Karpas-422 (cell line): ENCODE results near the gene ZFR2. TPM values are rescaled to one million over a fixed set of nuclear protein-coding genes. Genes with fewer than 3 reads are reported as not detected.
A peak's percentile ranks its signal among the peaks of the same experiment; 100 is the strongest.

Experiments
- DNase-seq: peaks from one replicate; pipeline ENCODE4 v3.0.0-alpha.2; 2015
- H2AFZ ChIP-seq: fragments of 200-600 bp; sonication (generic); 2 replicates; pipeline ENCODE4 v1.6.1; 2014; ENCODE audit warnings: antibody characterized with exemption, low read length, mixed read lengths
- H3K27ac ChIP-seq: fragments of 200-600 bp; sonication (generic); 2 replicates; pipeline ENCODE4 v1.5.1; 2014; ENCODE audit warnings: mild to moderate bottlenecking, low read length, moderate library complexity
- H3K27me3 ChIP-seq: fragments of 200-600 bp; sonication (generic); 2 replicates; pipeline ENCODE4 v1.6.1; 2014; ENCODE audit warnings: low read length, mixed read lengths
- H3K36me3 ChIP-seq: fragments of 200-600 bp; sonication (generic); 2 replicates; pipeline ENCODE4 v1.6.1; 2014; ENCODE audit warnings: low read length, mixed read lengths; ENCODE audit not compliant: insufficient read depth
- H3K4me1 ChIP-seq: fragments of 200-600 bp; sonication (generic); 2 replicates; pipeline ENCODE4 v1.6.1; 2014; ENCODE audit warnings: mild to moderate bottlenecking, low read length, mixed read lengths
- H3K4me2 ChIP-seq: fragments of 200-600 bp; sonication (generic); 2 replicates; pipeline ENCODE4 v1.6.1; 2014; ENCODE audit warnings: low read length, low read depth, mild to moderate bottlenecking; ENCODE audit not compliant: poor library complexity, severe bottlenecking
- H3K4me3 ChIP-seq: fragments of 200-600 bp; sonication (generic); 2 replicates; pipeline ENCODE4 v1.5.1; 2014; ENCODE audit warnings: mild to moderate bottlenecking, antibody characterized with exemption, low read length, mixed read lengths
- H3K79me2 ChIP-seq: fragments of 200-600 bp; sonication (generic); 2 replicates; pipeline ENCODE4 v1.6.1; 2014; ENCODE audit warnings: mild to moderate bottlenecking, low read length, mixed read lengths
- H3K9ac ChIP-seq: fragments of 200-600 bp; sonication (generic); 2 replicates; pipeline ENCODE4 v1.6.0; 2014; ENCODE audit warnings: low read length
- H3K9me2 ChIP-seq: fragments of 200-600 bp; sonication (generic), shearing (Covaris generic); replicated peaks from 2 replicates; pipeline ENCODE4 v1.6.0; 2014; ENCODE audit warnings: mild to moderate bottlenecking, low read length, moderate library complexity; ENCODE audit not compliant: insufficient read depth
- H3K9me3 ChIP-seq: fragments of 300-700, 200-600 bp; sonication (generic); 2 replicates; pipeline ENCODE4 v1.6.1; 2014; ENCODE audit warnings: low read length, mixed read lengths
- H4K20me1 ChIP-seq: fragments of 200-600 bp; sonication (generic); 2 replicates; pipeline ENCODE4 v1.6.1; 2014; ENCODE audit warnings: mild to moderate bottlenecking, antibody characterized with exemption, low read length, low read depth; ENCODE audit not compliant: insufficient read depth
- total RNA-seq: library from RNA; depleted of rRNA; stranded (reverse); fragments of >200 nt; shearing (Covaris generic); gene quantifications from 2 replicates; pipeline ENCODE4 v1.2.3, GENCODE V29; 2014; ENCODE audit warnings: low replicate concordance

Gene ZFR2
- total RNA-seq, 1 experiment from 2014 or later = not detected

DNA sequence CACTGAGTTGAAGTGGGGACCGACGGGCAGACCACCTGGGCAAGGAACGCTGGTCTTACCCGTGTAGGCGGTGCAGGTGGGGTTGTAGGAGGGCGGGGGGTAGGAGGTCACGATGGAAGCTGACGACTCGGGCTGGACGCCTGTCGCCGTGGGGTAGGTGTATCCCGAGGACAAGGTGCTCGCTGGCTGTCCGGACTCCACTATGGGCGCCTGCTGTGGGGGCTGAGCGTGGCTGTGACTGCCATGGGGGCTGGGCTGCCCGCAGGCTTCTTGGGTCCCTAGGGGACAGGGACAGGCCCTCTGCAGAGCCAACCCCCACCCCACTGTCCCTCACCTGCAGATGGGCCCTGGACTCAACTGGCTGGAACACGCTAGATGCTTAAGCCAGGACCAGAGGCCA is 37.2 kb downstream of the ZFR2 start:
- no peak for DNase-seq
- Histone ChIP-seq H3K9ac (no peak overlapping the region), H3K9me3 (no peaks in the 10 kb centered on the region)

DNA sequence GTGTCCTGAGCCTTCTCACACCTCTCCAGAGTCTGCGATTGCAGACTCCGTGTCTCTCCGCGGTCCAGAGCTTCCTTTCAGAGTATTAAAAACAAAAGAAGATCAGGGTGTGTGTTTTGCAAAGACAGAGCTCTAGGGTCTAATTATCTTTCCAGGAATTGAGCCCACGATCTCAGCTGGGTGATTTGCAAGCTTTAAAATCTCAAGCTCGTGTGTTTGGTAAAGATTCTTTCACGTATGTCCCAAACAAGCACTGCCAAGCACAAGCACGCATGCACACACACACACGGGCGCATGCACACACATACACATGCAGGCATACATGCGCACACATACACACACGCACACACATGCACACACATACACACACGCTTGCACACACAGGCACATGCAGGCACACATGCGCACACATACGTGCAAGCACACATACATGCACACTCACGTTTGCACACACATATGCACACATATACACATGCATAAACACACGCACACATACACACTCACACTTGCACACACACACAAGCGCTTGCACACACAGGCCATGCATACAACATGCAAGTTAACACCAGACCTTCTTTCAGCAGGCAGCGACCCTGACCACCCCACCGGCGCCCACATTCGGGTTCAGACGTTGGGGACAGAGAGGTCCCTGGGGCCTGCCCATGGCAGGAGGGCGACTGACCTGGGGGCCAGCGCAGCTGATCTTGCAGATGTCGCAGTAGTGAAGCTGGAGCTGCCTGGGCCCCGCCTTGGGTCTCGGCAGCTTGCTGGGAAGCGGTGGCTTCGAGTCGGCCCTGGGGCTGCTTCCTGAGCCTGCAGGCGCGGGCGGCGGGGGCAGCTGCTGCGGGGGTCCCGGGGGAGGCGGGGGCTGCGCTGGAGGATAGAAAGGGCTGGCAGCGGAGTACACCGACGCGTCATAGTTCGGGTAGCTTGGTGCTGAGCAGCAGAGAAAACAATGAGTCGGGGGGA is 37.9 kb downstream of the ZFR2 start:
- DNase-seq = no peak
- Histone ChIP-seq H3K27ac (no peak overlapping the region), H3K36me3 (no peaks in the 10 kb centered on the region), H3K79me2 (no peaks in the 10 kb centered on the region), H3K4me3 (no peak overlapping the region), H3K27me3 (no peaks in the 10 kb centered on the region), H4K20me1 (no peaks in the 10 kb centered on the region), H3K4me1 (no peaks in the 10 kb centered on the region), H3K9me3 (no peaks in the 10 kb centered on the region), H3K4me2 (no peak overlapping the region), H3K9ac (no peak overlapping the region), H3K9me2 (no peaks in the 10 kb centered on the region), H2AFZ (no peak overlapping the region)

More for the DNA sequence above, 37.2 kb downstream of the ZFR2 start:
- no peaks in the 10 kb centered on the region for H3K9me2 ChIP-seq
- H3K27me3 ChIP-seq = no peaks in the 10 kb centered on the region
- H3K36me3 ChIP-seq = no peaks in the 10 kb centered on the region
- H3K4me3 ChIP-seq = no peak overlapping the region
- no peaks in the 10 kb centered on the region for H3K4me1 ChIP-seq
- no peak overlapping the region for H2AFZ ChIP-seq
- no peaks in the 10 kb centered on the region for H3K79me2 ChIP-seq
- H3K27ac ChIP-seq = no peak overlapping the region
- no peaks in the 10 kb centered on the region for H4K20me1 ChIP-seq
- no peak overlapping the region for H3K4me2 ChIP-seq

DNA sequence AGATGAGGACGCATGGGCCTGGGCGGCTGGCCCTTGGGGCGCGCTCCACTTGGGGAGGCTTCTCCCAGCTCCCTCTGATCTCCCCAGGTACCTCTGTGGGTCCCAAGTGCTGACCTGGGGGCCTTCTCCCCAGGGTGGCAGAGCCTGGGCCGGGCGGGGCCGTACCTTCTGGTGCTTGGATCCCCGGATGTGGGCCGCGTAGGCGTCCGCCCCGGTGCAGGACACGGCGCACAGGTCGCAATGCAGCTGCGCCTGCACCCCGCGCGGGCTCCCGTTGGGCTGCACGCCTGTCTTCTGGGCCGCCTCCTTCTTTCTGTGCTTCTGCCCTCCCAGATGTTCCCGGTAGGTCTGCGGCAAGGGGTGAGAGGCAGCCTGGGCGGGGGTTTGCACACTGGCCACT is 41.5 kb downstream of the ZFR2 start:
- DNase-seq = no peak
- H3K36me3 ChIP-seq = no peaks in the 10 kb centered on the region
- no peaks in the 10 kb centered on the region; the same call in 1 of the 2 replicates for H4K20me1 ChIP-seq
- H3K27me3 ChIP-seq = no peaks in the 10 kb centered on the region
- no peak overlapping the region for H3K4me3 ChIP-seq
- H3K4me2 ChIP-seq = no peak overlapping the region
- H3K9ac ChIP-seq = no peak overlapping the region
- no peak overlapping the region for H2AFZ ChIP-seq
- no peaks in the 10 kb centered on the region for H3K79me2 ChIP-seq
- H3K9me2 ChIP-seq = no peaks in the 10 kb centered on the region
- no peaks in the 10 kb centered on the region for H3K9me3 ChIP-seq
- no peak overlapping the region for H3K27ac ChIP-seq
- H3K4me1 ChIP-seq = no peaks in the 10 kb centered on the region

DNA sequence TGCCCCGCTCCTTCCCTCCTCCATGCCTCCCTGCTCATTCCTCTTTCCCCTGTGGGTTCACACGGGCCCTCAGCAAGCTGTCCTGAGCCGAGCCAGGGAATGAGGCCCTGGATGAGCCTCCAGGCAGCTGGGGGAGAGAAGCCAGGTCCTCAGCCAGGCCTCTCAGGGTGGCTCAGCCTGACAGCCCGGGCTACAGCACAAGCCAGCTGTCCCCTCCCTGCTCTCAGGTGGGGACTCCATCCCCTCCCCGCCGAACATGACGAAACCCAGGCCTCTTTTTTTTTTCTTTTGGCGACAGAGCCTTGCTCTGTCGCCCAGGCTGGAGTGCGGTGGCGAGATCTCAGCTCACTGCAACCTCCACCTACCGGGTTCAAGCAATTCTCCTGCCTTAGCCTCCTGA is 42.7 kb downstream of the ZFR2 start:
- Histone ChIP-seq H3K4me1 (no peaks in the 10 kb centered on the region), H3K9me2 (no peaks in the 10 kb centered on the region), H3K27ac (no peak overlapping the region), H3K4me2 (no peak overlapping the region), H2AFZ (no peak overlapping the region), H3K9me3 (no peaks in the 10 kb centered on the region), H3K9ac (no peak overlapping the region), H4K20me1 (peaks cover 1% of the 10 kb centered on the region; the same call in 1 of the 2 replicates), H3K36me3 (no peaks in the 10 kb centered on the region), H3K4me3 (no peak overlapping the region), H3K79me2 (no peaks in the 10 kb centered on the region), H3K27me3 (no peaks in the 10 kb centered on the region)
- no peak for DNase-seq

DNA sequence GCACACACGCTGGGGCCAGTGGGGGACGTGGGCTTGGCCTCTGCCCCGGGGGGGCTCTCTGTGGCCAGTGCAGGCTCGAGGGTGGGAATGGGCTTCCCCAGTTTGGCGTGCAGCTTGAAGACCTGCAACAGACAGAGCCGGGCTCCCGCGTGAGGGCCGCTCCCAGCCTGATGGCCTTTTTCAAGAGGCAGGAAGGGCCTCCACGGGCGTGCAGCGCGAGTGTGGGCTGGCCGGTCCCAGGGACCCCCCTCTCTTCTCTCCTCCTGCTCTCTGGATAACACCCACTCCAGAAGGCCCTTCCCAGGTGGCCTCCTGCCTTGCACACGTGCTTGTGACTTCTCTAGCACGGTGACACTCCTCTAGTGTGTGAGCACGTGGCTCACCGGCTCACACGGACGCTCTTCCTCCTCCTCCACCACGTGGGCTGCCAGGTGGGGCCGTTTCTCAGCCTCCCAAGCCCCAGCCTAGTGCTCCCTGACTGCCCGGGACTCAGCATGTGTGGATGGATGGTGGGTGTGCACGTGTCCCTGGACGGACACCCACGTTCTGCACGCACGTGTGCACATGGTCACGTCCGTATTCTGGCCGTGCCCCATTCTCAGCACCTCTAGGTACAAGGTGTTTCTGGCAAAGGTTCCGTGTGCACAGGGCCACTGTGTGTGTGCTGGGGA is 43.4 kb downstream of the ZFR2 start:
- H3K36me3 ChIP-seq = no peaks in the 10 kb centered on the region
- H3K27me3 ChIP-seq = no peaks in the 10 kb centered on the region
- H3K9ac ChIP-seq = no peak overlapping the region

DNA sequence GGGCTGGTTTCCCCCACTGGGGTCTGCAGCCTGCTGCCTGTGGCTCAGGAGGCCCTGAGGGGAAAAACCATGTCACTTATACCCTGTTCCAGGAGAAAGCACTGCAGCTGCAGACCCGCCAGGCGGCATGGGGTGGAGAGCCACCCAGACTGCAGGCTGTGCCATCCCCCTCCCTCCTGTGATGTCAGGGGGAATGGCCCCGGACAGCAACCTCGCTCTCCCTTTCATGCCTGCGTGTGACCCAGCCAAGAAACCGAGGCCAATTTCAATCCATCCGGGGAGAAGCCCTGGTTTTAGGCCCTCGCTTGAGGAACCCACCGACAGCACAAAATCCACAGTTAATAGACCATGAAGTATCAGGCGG is 45.5 kb downstream of the ZFR2 start:
- Histone ChIP-seq H3K4me2 (no peak overlapping the region), H3K27ac (no peak overlapping the region), H2AFZ (no peak overlapping the region), H3K36me3 (no peaks in the 10 kb centered on the region), H4K20me1 (peaks cover 8% of the 10 kb centered on the region; the same call in 1 of the 2 replicates), H3K9me2 (no peaks in the 10 kb centered on the region), H3K79me2 (no peaks in the 10 kb centered on the region), H3K9ac (no peak overlapping the region), H3K4me3 (no peak overlapping the region), H3K27me3 (no peaks in the 10 kb centered on the region), H3K4me1 (no peaks in the 10 kb centered on the region), H3K9me3 (no peaks in the 10 kb centered on the region)
- peak; percentile 20 for DNase-seq

More for the DNA sequence above, 43.4 kb downstream of the ZFR2 start:
- Histone ChIP-seq H3K9me3 (no peaks in the 10 kb centered on the region), H3K4me3 (no peak overlapping the region), H3K27ac (no peak overlapping the region), H3K9me2 (no peaks in the 10 kb centered on the region), H3K79me2 (no peaks in the 10 kb centered on the region), H3K4me1 (no peaks in the 10 kb centered on the region), H2AFZ (no peak overlapping the region), H4K20me1 (peaks cover 5% of the 10 kb centered on the region; the same call in 1 of the 2 replicates), H3K4me2 (no peak overlapping the region)
- DNase-seq = no peak

DNA sequence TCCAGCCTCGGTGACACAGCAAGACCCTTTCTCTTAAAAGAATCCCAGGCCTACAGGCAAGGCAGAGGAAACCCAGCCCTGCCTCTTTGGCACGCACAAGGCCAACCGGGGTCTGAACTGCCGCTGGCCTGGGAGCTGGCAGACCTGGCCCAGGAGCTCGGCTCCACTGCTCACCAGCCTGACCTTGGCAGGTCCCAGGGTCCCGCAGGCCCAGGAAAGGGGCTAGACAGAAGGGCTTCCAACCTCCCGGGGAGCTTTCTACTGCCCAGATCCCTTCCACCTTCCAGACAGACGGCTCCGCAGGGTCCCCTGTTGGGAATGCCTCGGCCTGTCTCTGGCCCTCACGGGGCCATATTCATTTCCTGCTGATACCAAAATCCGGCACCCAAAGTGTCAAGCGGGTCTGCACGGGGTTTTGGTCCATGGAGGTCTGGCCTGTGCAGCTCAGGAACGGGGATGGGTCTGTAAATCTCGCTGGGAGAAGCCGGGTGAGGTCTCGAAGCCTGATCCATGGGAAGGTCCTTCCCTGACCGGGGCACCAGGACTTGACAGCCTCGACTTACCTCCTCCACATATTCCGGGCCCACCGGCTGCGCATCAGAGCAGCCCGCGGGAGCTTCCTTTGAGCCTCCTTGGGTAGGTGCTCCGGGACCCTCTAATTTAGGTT is 46.0 kb downstream of the ZFR2 start:
- no peak for DNase-seq
- Histone ChIP-seq H3K36me3 (no peaks in the 10 kb centered on the region), H4K20me1 (peaks cover 10% of the 10 kb centered on the region; the same call in 1 of the 2 replicates), H3K4me1 (no peaks in the 10 kb centered on the region), H3K79me2 (no peaks in the 10 kb centered on the region), H3K4me3 (no peak overlapping the region), H3K9me3 (no peaks in the 10 kb centered on the region), H3K9me2 (no peaks in the 10 kb centered on the region), H3K9ac (no peak overlapping the region), H3K27me3 (no peaks in the 10 kb centered on the region), H3K4me2 (no peak overlapping the region), H2AFZ (no peak overlapping the region), H3K27ac (no peak overlapping the region)

DNA sequence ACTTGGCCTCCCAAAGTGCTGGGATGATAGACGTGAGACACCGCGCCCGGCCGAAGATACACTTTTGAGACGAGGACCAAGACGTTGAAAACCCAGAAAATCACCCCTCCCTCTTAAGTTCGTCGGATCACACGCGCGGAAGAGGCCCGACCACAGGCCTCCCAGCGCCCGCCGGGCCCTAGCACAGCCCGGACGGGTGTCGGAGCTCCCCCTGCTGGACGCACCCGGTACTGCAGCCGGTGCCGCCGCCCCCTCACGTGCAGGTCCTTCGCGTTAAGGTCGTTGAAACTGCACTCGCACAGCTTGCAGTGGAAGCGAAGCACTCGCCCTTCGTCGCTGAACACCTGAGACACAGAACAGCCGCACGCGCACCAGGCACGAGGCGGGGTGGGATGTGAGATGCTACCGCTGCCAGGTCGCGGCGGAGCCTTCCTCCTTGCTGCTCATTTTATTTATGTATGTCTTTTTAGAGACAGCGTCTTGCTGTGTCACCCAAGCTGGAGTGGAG is 46.9 kb downstream of the ZFR2 start:
- Histone ChIP-seq H3K4me1 (no peaks in the 10 kb centered on the region), H2AFZ (no peak overlapping the region), H3K9me2 (no peaks in the 10 kb centered on the region), H3K9me3 (no peaks in the 10 kb centered on the region), H3K36me3 (no peaks in the 10 kb centered on the region), H3K27me3 (no peaks in the 10 kb centered on the region), H4K20me1 (peaks cover 12% of the 10 kb centered on the region; the same call in 1 of the 2 replicates), H3K9ac (no peak overlapping the region), H3K79me2 (no peaks in the 10 kb centered on the region), H3K4me2 (no peak overlapping the region), H3K27ac (no peak overlapping the region), H3K4me3 (no peak overlapping the region)
- DNase-seq = peak; percentile 86
